Hepatocyte (in vitro differentiated cells): ENCODE results near the gene ERMAP.

Experiments
- EZH2 ChIP-seq: fragments of 200-600 bp; sonication (generic); IDR thresholded peaks from 2 replicates; pipeline ENCODE4 v1.6.1; 2016; ENCODE audit warnings: antibody characterized with exemption, mild to moderate bottlenecking, borderline replicate concordance
- TF ChIP-seq, protein P1 (sequence below): fragments of 200-600 bp; sonication (generic); IDR thresholded peaks from 2 replicates; pipeline ENCODE4 v1.5.1; 2016; ENCODE audit warnings: antibody characterized with exemption, mild to moderate bottlenecking; ENCODE audit not compliant: poor library complexity

DNA sequence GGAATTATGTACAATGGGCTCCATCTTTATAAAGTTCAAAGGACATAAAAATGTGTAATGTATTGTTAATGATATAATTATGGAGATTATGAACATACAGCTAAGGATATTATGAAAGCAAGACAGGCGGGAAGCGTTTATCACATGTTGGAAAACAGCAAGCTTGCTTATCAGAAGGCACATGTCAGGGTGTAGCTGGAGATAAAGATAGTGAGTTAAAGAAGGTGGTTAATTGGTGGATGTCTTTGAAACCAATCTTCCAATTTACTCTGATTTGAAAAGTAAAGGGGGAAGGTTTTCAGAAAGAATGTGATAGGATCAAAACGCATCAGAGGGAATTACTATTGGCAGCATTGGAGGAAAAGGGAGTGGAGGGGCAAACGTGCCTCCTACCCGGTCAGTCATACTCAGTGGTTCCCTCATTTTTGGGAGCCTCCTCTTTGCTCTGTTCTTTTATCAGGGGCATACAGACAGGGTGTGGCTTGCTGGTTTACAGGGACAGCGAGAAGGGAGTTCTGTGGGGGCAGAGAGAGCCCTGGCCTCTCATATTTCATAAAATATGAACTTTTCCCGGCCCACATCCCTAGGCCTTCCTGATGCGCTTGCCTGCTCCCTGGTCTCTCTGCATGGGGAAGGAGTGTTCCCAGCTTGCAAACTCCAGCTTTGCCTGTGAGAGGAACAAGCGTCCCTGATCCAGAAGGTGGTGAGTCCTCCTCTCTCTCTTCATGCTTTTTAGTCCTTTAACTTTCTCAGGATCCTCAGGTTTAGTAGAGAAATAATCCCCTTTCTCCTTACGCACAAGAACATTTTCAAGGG, 8.3 kb downstream of the ERMAP start:
- TF ChIP-seq, protein P1, sequence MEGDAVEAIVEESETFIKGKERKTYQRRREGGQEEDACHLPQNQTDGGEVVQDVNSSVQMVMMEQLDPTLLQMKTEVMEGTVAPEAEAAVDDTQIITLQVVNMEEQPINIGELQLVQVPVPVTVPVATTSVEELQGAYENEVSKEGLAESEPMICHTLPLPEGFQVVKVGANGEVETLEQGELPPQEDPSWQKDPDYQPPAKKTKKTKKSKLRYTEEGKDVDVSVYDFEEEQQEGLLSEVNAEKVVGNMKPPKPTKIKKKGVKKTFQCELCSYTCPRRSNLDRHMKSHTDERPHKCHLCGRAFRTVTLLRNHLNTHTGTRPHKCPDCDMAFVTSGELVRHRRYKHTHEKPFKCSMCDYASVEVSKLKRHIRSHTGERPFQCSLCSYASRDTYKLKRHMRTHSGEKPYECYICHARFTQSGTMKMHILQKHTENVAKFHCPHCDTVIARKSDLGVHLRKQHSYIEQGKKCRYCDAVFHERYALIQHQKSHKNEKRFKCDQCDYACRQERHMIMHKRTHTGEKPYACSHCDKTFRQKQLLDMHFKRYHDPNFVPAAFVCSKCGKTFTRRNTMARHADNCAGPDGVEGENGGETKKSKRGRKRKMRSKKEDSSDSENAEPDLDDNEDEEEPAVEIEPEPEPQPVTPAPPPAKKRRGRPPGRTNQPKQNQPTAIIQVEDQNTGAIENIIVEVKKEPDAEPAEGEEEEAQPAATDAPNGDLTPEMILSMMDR: no peak
- TF ChIP-seq EZH2: no peak
